T-cell (primary cell): ENCODE measurements around the gene ZSCAN5C. TPM values are rescaled to one million over a fixed set of nuclear protein-coding genes. Genes with fewer than 3 reads are reported as not detected.
"Not testable (repeated sequence)": the region's sequence is repeated elsewhere in the genome, so short reads cannot be mapped to it uniquely, and the experiment has no call there.

Experiments used
- ATAC-seq, 4 experiments: fragments of 200-7000 bp in 3 of 4; fragments of 150-1000 bp in 1 of 4; cut with Tn5 transposase; replicated peaks in 1 of 4; 1 replicate in 3 of 4; 2 replicates in 1 of 4; pipeline ENCODE4 v1.10.0; 2021; ENCODE audit warnings: moderate library complexity in 3 of 4, mild to moderate bottlenecking in 2 of 4, moderate number of reproducible peaks in 1 of 4
- CTCF ChIA-PET, 2 donors: fragments of 300-600 bp; sonication (Branson Sonifier 250); formaldehyde crosslinking; loops; one replicate each; lab custom pipeline; 2022; ENCODE audit warnings: antibody characterized with exemption in 2 of 2; lab: Charles Lee
- POLR2A ChIA-PET, 2 donors: fragments of 300-600 bp; sonication (Branson Sonifier 250); formaldehyde crosslinking; loops; one replicate each; lab custom pipeline; 2022; ENCODE audit warnings: antibody characterized with exemption in 2 of 2; lab: Charles Lee
- DNase-seq, 35 experiments: peaks; one replicate each; pipeline versions ENCODE4 v3.0.0 to v3.0.0-alpha.2; 2013 to 2023
- H3K27ac ChIP-seq: one replicate; pipeline ENCODE4 v1.5.1; 2013; ENCODE audit warnings: low read length
- H3K27me3 ChIP-seq, 2 experiments: replicated peaks in 1 of 2; 1 replicate in 1 of 2; 2 replicates in 1 of 2; pipeline versions ENCODE4 v1.6.1 to v1.7.0; 2013; ENCODE audit warnings: low read length in 1 of 2, mixed read lengths in 1 of 2; ENCODE audit not compliant: control insufficient read depth in 2 of 2, insufficient read depth in 2 of 2; ENCODE audit errors: extremely low read depth in 1 of 2
- H3K36me3 ChIP-seq, 2 donors: 1 replicate in 1 of 2; 2 replicates in 1 of 2; pipeline versions ENCODE4 v1.6.1 to v1.7.0; 2013; ENCODE audit warnings: low read length in 1 of 2; ENCODE audit not compliant: control insufficient read depth in 2 of 2, insufficient read depth in 1 of 2; ENCODE audit errors: extremely low read depth in 1 of 2
- H3K4me1 ChIP-seq, 2 experiments: 1 replicate in 1 of 2; 2 replicates in 1 of 2; pipeline versions ENCODE4 v1.6.1 to v1.7.0; 2013; ENCODE audit warnings: low read length in 2 of 2, mixed read lengths in 1 of 2; ENCODE audit not compliant: insufficient read depth in 2 of 2, control insufficient read depth in 1 of 2; ENCODE audit errors: extremely low read depth in 1 of 2
- H3K4me3 ChIP-seq, 2 donors: 1 replicate in 1 of 2; 2 replicates in 1 of 2; pipeline versions ENCODE4 v1.5.1 to v1.7.0; 2013; ENCODE audit warnings: mild to moderate bottlenecking in 2 of 2, low read length in 1 of 2, moderate library complexity in 1 of 2; ENCODE audit not compliant: control insufficient read depth in 1 of 2; ENCODE audit errors: extremely low read depth in 1 of 2
- H3K9me3 ChIP-seq: 2 replicates; pipeline ENCODE4 v1.7.0; 2013
- H3K27ac Mint-ChIP-seq, 2 donors: one replicate each; pipeline ENCODE4 v1.8.0; 2020 to 2021; ENCODE audit warnings: mild to moderate bottlenecking in 2 of 2, mixed read lengths in 2 of 2
- H3K27me3 Mint-ChIP-seq, 2 donors: one replicate each; pipeline ENCODE4 v1.8.0; 2021 to 2022; ENCODE audit warnings: mixed read lengths in 2 of 2
- H3K36me3 Mint-ChIP-seq: one replicate; pipeline ENCODE4 v1.8.0; 2021; ENCODE audit warnings: mixed read lengths
- H3K4me1 Mint-ChIP-seq, 3 donors: one replicate each; pipeline ENCODE4 v1.8.0; 2020 to 2022; ENCODE audit warnings: mixed read lengths in 3 of 3, mild to moderate bottlenecking in 1 of 3
- H3K4me3 Mint-ChIP-seq, 3 donors: one replicate each; pipeline ENCODE4 v1.8.0; 2020 to 2022; ENCODE audit warnings: mild to moderate bottlenecking in 3 of 3, mixed read lengths in 3 of 3, moderate library complexity in 3 of 3
- H3K9me3 Mint-ChIP-seq, 3 donors: one replicate each; pipeline ENCODE4 v1.8.0; 2020 to 2022; ENCODE audit warnings: mixed read lengths in 3 of 3
- WGBS: methylation state at CpG from one replicate; pipeline ENCODE4 v1.1.5; 2013; ENCODE audit warnings: missing lambda C conversion rate; ENCODE audit not compliant: insufficient coverage; 5-methylcytosine and 5-hydroxymethylcytosine counted together
- total RNA-seq, 35 experiments: library from RNA in 6 of 35; stranded (reverse) in 6 of 35; fragments of 120-200 nt in 1 of 35; gene quantifications; one replicate each; pipeline versions ENCODE4 v1.2.1 to v1.2.4 and lab custom pipeline; 2013 to 2026

ZSCAN5C gene
- total RNA-seq, 5 donors from 2014 or later (not counting 1 experiment from before 2014, with no cell fraction given), result not detected

GRCh38 chr19:56199687-56200086, 2.4 kb upstream of the ZSCAN5C start:
- no peak for ATAC-seq
- H3K27ac ChIP-seq, result no peak overlapping the region
- Mint-ChIP-seq H3K9me3 (no peaks in the 10 kb centered on the region), H3K4me3 (no peak overlapping the region), H3K27me3 (peaks cover 0 to 2% of the 10 kb centered on the region in 2 donors), H3K36me3 (no peaks in the 10 kb centered on the region), H3K27ac (no peak overlapping the region), H3K4me1 (no peaks in the 10 kb centered on the region)
- H3K4me3 ChIP-seq, result no peak overlapping the region
- H3K4me1 ChIP-seq, result no peaks in the 10 kb centered on the region
- peaks cover 0 to 7% of the 10 kb centered on the region in 2 experiments for H3K27me3 ChIP-seq
- H3K36me3 ChIP-seq, result no peaks in the 10 kb centered on the region
- no peaks in the 10 kb centered on the region for H3K9me3 ChIP-seq
- ChIA-PET POLR2A (no interaction called here), CTCF (no interaction called here)
- WGBS, result 100% methylated on average over 2 of the region's 7 CpGs
- DNase-seq, result no peak

DNA sequence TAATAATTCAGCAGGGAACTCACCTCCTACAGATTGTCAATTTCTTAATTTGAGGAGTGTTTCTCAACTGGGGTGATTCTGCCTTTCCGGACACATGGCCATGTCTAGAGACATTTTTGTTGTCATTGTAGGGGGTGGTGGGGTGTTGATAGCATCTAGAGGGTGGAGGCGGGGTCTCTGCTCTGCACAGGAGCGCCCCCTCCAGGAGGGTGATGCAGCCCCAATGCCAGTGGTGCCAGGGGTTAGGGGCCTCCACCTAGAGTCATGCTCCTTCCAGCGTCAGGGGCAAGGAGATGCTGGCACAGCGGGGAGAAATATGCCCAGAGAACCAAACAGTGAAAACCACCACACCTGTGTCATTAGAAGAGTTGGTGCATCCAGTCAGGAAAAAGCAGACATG, 5.5 kb downstream of the ZSCAN5C start:
- H3K36me3 ChIP-seq, H3K9me3 Mint-ChIP-seq, H3K36me3 Mint-ChIP-seq, H3K4me3 ChIP-seq, DNase-seq, H3K4me1 Mint-ChIP-seq, POLR2A ChIA-PET, ATAC-seq, H3K27ac ChIP-seq, H3K9me3 ChIP-seq, CTCF ChIA-PET, H3K4me1 ChIP-seq, H3K27ac Mint-ChIP-seq, H3K4me3 Mint-ChIP-seq: not testable (repeated sequence)
- WGBS, result 100% methylated on average over 1 of the region's 5 CpGs
- H3K27me3 Mint-ChIP-seq, result peaks cover 0 to 15% of the 10 kb centered on the region in 2 donors
- H3K27me3 ChIP-seq, result peaks cover 0 to 12% of the 10 kb centered on the region in 2 experiments

DNA sequence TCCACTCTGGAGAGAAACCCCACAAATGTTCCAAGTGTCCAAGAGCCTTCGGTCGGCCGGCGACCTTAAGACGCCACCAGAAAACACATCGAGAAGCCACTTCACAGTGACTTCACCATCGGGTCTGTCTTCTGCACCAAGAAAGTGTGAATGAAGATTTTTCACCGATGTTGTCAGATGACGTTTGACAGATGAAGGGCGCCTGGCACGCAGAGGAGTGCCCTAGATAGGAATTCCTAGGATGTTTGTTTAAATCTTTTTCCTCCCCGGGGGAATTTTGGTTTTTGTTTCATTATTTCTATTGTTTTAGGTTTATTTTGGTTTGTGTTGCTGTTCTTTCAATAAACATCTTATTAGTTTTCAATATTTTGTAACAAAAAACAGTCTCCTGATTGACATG, 7.0 kb downstream of the ZSCAN5C start:
- CTCF ChIA-PET, result no interaction called here

DNA sequence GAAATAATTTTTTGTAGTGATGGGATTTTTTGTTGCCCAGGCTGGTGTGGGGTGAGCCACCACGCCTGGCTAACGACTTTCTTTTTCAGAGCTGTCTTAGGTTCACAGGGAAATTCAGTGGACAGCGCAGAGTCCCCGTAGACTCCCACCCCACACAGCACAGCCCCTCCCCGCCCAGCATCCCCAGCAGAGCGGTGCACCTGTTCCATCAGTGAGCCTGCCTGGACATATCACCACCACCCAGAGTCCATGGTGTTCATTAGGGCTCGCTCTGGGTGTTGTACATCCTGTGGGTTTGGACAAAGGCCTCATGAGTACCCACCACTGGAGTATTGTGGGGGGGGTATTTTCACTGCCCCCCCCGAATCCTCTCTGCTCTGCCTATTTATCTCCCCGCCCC, 8.0 kb downstream of the ZSCAN5C start:
- ATAC-seq, CTCF ChIA-PET, DNase-seq, H3K4me3 ChIP-seq, H3K4me1 ChIP-seq, H3K4me3 Mint-ChIP-seq, H3K9me3 Mint-ChIP-seq, H3K36me3 ChIP-seq, H3K27ac Mint-ChIP-seq, POLR2A ChIA-PET, H3K27ac ChIP-seq, H3K4me1 Mint-ChIP-seq, H3K9me3 ChIP-seq, H3K36me3 Mint-ChIP-seq: not testable (repeated sequence)
- H3K27me3 Mint-ChIP-seq, result peaks cover 7 to 29% of the 10 kb centered on the region in 2 donors
- 100% methylated on average over 2 of the region's 9 CpGs for WGBS
- H3K27me3 ChIP-seq, result peaks cover 0 to 13% of the 10 kb centered on the region in 2 experiments

More for the DNA sequence above, 7.0 kb downstream of the ZSCAN5C start:
- ATAC-seq (no peak), DNase-seq (no peak)
- Mint-ChIP-seq H3K36me3 (no peaks in the 10 kb centered on the region), H3K4me3 (no peak overlapping the region), H3K27me3 (peaks cover 4 to 21% of the 10 kb centered on the region in 2 donors), H3K27ac (no peak overlapping the region), H3K4me1 (no peaks in the 10 kb centered on the region), H3K9me3 (no peaks in the 10 kb centered on the region)
- H3K36me3 ChIP-seq, result no peaks in the 10 kb centered on the region
- WGBS, result 93% methylated on average over 5 of the region's 12 CpGs
- peaks cover 0 to 13% of the 10 kb centered on the region in 2 experiments for H3K27me3 ChIP-seq
- no peak overlapping the region for H3K27ac ChIP-seq
- no peak overlapping the region for H3K4me3 ChIP-seq
- POLR2A ChIA-PET, result no interaction called here
- no peaks in the 10 kb centered on the region for H3K9me3 ChIP-seq
- no peaks in the 10 kb centered on the region for H3K4me1 ChIP-seq

GRCh38 chr19:56211718-56212117, 9.6 kb downstream of the ZSCAN5C start:
- Mint-ChIP-seq H3K9me3 (no peaks in the 10 kb centered on the region), H3K36me3 (no peaks in the 10 kb centered on the region), H3K4me3 (no peak overlapping the region), H3K27me3 (peaks cover 16 to 33% of the 10 kb centered on the region in 2 donors), H3K27ac (no peak overlapping the region), H3K4me1 (peaks cover 0 to 1% (median under 1%) of the 10 kb centered on the region in 3 donors)
- 100% methylated on average over 1 of the region's 4 CpGs for WGBS
- H3K27ac ChIP-seq, result no peak overlapping the region
- no peaks in the 10 kb centered on the region for H3K4me1 ChIP-seq
- DNase-seq (no peak), ATAC-seq (no peak)
- no peak overlapping the region for H3K4me3 ChIP-seq
- H3K36me3 ChIP-seq, result no peaks in the 10 kb centered on the region
- peaks cover 0 to 18% of the 10 kb centered on the region in 2 experiments for H3K27me3 ChIP-seq
- POLR2A ChIA-PET, result no interaction called here
- CTCF ChIA-PET, result no interaction called here
- no peaks in the 10 kb centered on the region for H3K9me3 ChIP-seq

DNA sequence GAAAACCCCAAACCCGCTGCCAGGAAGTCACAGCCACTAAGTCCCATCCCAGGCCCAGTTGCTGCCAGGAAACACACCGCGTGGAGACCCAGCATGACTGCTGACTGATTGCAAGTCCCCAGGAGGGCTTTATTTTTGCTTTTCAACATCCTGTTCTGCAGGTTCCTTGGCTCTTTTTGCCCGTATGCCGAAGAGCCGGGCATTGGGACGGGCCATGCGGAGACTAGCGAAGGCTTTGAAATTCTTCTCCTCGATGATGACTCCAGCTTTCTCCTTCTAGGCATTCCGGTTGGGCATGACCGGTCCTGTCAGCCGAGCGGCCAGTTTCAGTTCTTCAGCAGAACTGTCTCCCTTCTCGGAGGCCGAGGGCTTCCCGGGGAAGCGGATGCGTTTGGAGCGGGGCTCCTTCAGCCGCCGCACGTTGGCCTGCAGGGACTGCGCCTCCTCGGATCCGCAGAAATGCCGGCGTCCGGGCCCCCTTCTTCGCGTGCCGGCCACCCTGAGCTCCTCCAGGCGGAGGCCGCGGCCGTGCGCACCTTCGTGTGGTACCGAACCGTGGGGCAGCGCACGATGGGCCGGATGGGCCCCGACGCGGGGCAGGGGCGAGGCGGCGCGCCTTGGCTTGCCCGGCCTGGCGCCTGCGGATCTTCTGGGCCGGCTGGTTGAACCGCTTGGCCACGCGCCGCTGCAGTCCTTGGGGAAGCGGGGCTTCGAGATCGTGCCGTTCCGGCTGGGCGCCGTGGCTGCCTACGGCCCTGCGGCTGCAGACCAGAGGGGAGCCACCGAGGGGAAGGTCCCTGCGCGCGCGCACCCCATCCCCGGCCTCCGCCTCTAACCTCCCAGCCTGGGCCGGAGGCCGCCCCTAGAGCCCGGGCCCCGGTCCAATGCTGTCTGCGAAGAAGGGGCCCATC, 15.2 kb downstream of the ZSCAN5C start:
- Histone ChIP-seq H3K4me3 (peak overlapping the region in 1 of 2 donors; percentile 49), H3K27me3 (peaks cover 2 to 25% of the 10 kb centered on the region in 2 experiments), H3K36me3 (no peaks in the 10 kb centered on the region), H3K4me1 (peaks cover 0 to 4% of the 10 kb centered on the region in 2 experiments), H3K27ac (no peak overlapping the region), H3K9me3 (no peaks in the 10 kb centered on the region)
- Mint-ChIP-seq H3K27me3 (peaks cover 20 to 37% of the 10 kb centered on the region in 2 donors), H3K4me1 (peaks cover 0 to 9% (median 6%) of the 10 kb centered on the region in 3 donors), H3K36me3 (peaks cover 11% of the 10 kb centered on the region), H3K9me3 (no peaks in the 10 kb centered on the region), H3K27ac (no peak overlapping the region), H3K4me3 (peak overlapping the region in 2 of 3 donors; percentile 5 to 49)
- ChIA-PET POLR2A (no interaction called here), CTCF (no interaction called here)
- 18% methylated on average over 76 of the region's 79 CpGs for WGBS
- ATAC-seq (no peak), DNase-seq (peak in 1 of 35 experiments; percentile 3)
